RWPE1 (cell line): ENCODE measurements around the gene CCNT2.

ENCODE experiments used
- CTCF ChIA-PET: fragments of 350-600 bp; sonication (Branson Sonifier 250); formaldehyde crosslinking; extraction: SDS; loops from one replicate; lab custom pipeline; 2021; lab: Yijun Ruan, JAX
- POLR2A ChIA-PET: fragments of 400-600 bp; formaldehyde crosslinking; extraction: SDS; loops from one replicate; lab custom pipeline; 2020; ENCODE audit warnings: antibody characterized with exemption; ENCODE audit not compliant: low non-redundant PET; lab: Yijun Ruan, JAX
- DNase-seq: peaks from one replicate; pipeline ENCODE4 v3.0.0; 2012; ENCODE audit warnings: low spot score
- H3K27ac ChIP-seq: fragments of 450-650 bp; 2 replicates; pipeline ENCODE4 v1.5.1; 2017
- TF ChIP-seq, protein P1 (sequence below): fragments of 450-650 bp; conservative IDR thresholded peaks from 2 replicates; pipeline ENCODE4 v1.5.1; 2017; ENCODE audit warnings: low read depth, mild to moderate bottlenecking

Gene CCNT2

DNA sequence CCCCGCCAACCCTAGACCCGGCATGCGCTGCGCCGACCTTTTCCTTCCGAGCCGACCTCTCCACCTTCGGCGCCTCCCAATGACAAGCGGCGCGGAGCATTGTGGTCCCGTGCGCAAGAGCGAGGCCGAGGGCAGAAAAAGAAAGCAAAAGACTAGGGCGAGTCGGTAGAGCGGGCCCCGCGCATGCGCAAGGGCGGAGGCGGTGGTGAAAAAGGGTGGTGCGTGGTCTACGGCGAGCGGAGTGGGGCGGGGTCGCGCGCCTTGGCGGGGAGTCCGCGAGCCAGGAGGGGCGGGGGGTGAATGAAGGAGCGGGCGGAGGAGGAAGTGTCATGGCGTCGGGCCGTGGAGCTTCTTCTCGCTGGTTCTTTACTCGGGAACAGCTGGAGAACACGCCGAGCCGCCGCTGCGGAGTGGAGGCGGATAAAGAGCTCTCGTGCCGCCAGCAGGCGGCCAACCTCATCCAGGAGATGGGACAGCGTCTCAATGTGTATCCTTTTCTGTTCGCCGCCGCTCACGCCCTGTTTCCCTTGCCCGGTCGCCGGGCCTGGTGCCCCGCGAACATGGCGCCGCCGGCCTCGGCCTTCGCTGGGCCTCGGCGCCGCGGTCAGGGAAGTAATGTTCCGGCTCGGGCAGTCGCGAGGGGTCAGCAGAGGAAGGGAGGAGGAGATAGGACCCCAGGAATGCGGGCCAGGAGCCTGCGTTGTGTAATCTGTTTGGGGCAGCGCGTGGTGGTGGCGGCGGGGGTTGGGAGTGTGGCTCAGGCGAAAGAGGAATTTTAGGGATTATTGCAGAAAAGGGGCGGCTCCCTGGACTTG, at the start of gene CCNT2:
Gene CCNT2 (plus strand): TSS at position 297 of the 815 bp plus-strand sequence. CDS start 33 bp downstream, at position 330.
- CTCF ChIA-PET, result interaction anchor here (0.6 to 0.7 kb wide), 4 partner anchors 31 to 1838 kb away, joined by 3 read pairs; partner anchors contain the start of genes R3HDM1 and ZRANB3
- peak within 1 kb of the TSS; percentile 98 for H3K27ac ChIP-seq
- POLR2A ChIA-PET, result no interaction called here
- TF ChIP-seq, protein P1, sequence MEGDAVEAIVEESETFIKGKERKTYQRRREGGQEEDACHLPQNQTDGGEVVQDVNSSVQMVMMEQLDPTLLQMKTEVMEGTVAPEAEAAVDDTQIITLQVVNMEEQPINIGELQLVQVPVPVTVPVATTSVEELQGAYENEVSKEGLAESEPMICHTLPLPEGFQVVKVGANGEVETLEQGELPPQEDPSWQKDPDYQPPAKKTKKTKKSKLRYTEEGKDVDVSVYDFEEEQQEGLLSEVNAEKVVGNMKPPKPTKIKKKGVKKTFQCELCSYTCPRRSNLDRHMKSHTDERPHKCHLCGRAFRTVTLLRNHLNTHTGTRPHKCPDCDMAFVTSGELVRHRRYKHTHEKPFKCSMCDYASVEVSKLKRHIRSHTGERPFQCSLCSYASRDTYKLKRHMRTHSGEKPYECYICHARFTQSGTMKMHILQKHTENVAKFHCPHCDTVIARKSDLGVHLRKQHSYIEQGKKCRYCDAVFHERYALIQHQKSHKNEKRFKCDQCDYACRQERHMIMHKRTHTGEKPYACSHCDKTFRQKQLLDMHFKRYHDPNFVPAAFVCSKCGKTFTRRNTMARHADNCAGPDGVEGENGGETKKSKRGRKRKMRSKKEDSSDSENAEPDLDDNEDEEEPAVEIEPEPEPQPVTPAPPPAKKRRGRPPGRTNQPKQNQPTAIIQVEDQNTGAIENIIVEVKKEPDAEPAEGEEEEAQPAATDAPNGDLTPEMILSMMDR, result no peak
- peak; percentile 99 for DNase-seq

DNA sequence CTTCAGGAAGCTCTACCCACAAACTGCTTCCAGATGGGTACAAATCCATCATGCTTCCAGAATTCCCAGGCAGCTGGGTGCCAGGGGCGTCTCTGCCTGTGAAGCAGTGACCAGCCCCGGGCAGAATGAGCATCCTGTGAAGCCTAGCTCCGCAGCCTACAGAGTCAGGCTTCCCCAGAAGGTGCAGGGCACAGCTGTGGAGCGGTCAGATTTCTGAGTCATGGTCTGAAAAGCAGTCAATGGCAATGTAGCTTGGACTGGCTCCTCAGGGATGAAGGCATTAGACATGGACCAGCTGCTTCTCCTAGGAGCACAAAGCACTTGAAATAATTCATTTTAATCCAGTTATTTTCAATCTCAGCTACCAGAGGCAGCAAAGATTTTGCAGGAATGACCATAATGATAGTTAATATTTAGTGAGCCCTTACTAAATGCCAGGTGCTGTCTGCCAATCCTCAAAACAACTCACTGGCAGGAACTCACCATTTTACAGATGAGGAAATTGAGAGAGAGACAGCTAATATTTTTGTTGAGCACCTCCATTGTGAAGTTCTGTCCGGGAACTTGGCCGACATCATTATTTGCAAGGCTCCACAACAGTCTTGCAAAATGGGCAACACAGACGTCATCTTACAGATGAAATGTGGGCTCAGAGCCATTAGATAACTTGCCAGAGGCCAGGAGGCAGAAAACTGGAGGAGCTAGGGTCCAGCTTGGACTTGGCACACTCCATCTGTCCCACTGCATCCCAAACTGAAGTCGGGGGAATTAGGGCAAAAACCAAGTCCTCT, 48.5 kb upstream of the CCNT2 start:
- CTCF ChIA-PET, result no interaction called here
- POLR2A ChIA-PET, result no interaction called here
- no peak overlapping the region for H3K27ac ChIP-seq
- TF ChIP-seq, protein P1, result no peak
- DNase-seq, result no peak

DNA sequence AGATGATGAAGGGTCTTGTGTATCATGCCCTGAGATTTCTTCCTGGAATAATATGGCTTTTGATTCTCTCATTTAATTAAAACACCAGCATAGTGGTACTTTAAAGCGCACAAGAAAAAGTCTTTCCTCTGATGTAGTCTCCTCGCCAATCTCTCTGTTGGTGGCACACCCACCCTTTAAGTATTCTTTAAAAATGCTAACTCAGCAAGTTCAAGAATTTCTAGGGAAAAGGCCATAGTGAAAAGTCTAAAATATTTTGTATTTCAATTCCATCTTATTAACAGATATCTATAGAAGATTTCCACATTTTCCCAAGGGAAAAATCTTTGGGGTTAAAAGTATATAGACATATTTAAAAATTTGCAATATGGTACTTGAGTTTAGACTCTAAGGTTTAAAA, 45.5 kb upstream of the CCNT2 start:
- TF ChIP-seq, protein P1, result no peak
- POLR2A ChIA-PET, result no interaction called here
- H3K27ac ChIP-seq, result no peak overlapping the region
- CTCF ChIA-PET, result no interaction called here
- DNase-seq, result no peak

DNA sequence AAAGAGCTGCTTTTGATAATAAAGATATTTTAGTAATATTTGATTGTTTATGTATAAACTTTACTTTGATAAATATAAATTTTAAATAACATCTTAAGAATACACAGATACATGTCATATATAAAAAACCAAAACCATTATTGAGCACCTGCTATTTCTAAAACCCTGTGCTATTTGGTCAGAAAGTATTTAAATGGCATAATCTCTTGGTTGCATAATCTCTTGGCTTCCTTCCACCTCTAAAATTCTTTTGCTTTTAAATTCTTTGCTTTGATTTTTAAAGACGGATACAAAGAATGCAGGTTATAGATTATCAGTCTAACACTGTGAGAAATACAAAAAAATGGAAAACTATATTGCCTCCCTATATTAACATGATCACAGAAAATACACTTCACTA, 43.3 kb upstream of the CCNT2 start:
- TF ChIP-seq, protein P1, result no peak
- ChIA-PET POLR2A (no interaction called here), CTCF (no interaction called here)
- H3K27ac ChIP-seq, result no peak overlapping the region
- DNase-seq, result no peak

DNA sequence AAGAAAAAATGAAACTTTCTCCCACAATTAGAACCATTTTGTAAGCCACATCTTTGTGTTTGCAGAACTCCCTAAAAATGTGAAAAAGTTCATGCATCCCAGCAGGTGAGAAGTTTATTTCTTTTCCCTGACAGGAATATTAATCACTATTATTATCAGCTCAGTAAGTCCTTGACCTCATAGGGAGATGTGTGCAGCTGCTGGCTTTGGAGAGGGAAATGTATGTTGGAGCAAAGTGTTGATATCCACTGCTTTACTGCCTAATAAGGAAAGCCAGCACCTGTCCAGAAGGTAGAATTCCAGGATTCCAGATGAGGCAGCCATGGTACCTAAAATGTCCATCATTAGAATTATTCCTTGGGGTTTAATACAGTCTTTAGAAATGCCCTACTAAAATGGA, 35.8 kb upstream of the CCNT2 start:
- TF ChIP-seq, protein P1, result no peak
- ChIA-PET CTCF (no interaction called here), POLR2A (interaction anchor here (0.6 kb wide), 1 partner anchor 99 kb away, joined by 3 read pairs; no protein-coding TSS in a partner anchor)
- no peak for DNase-seq
- no peak overlapping the region for H3K27ac ChIP-seq

DNA sequence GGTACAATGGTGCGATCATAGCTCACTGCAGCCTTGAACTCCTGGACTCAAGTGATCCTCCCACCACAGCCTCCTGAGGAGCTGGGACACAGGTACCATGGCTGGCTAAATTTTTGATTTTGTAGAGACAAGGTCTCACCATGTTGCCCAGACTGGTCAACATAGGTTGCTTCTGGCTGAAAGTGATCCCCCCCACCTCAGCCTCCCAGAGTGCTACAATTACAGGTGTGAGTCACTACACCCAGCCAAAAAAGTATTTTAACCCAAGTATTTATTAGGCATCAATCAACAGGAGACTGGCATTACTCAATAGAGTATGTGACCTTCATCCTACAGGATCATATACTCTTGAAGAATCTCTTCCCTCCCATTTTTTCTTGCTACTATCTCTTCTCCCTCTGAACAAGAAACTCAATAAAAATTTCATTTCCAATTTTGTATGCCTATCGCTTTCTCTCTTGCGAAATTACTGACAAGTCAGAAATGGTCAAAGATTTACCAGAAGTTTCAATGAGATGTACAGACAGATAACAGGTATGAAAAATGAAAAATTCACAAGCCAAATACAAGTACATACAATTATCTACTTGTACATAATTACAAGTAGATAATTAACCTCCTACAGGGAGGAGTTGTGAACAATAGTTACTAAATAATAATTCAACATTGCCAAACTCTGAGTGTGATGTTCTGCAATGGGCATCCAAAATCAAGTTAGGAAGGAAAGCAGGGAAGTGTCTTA, 34.9 kb upstream of the CCNT2 start:
- DNase-seq, result no peak
- H3K27ac ChIP-seq, result no peak overlapping the region
- ChIA-PET POLR2A (no interaction called here), CTCF (no interaction called here)
- TF ChIP-seq, protein P1, result no peak
